ENCODE data around the gene BNIPL. TPM values are rescaled to one million over a fixed set of nuclear protein-coding genes. Genes with fewer than 3 reads are reported as not detected.

Gene BNIPL
- total RNA-seq, 4 donors from 2014 or later = 196 to 492 (median 251) TPM

GRCh38 chr1:151058692-151059091, 22.3 kb downstream of the BNIPL start:
- H3K27ac ChIP-seq = peak overlapping the region; percentile 95
- 0% methylated on average over 10 of the region's 10 CpGs for WGBS
- H3K4me3 ChIP-seq = peak overlapping the region; percentile 85
- peaks cover 24% of the 10 kb centered on the region for H3K36me3 ChIP-seq
- H3K4me1 ChIP-seq = peaks cover 45% of the 10 kb centered on the region
- DNase-seq (ENCODE audit: low spot score in 2 of 2) = peak; percentile 83 to 85
- TF ChIP-seq EP300 (IDR thresholded peaks at IDR 0.05) = no peak
- TF ChIP-seq POLR2AphosphoS5 (IDR thresholded peaks at IDR 0.05) = peak in 2 of 3 donors; percentile 58 to 66
- no peaks in the 10 kb centered on the region for H3K27me3 ChIP-seq
- H3K9me3 ChIP-seq = no peaks in the 10 kb centered on the region

GRCh38 chr1:151059109-151060006, 23.0 kb downstream of the BNIPL start, which contains the start of gene CDC42SE1:
Gene CDC42SE1, minus strand, starts transcription at chr1:151059622. Its CDS starts 3,892 bp downstream, at chr1:151055730.
- WGBS = under 1% methylated on average over 53 of the region's 58 CpGs
- Histone ChIP-seq H3K27ac (peak within 1 kb of the TSS; percentile 95), H3K4me1 (peaks cover 45% of the 10 kb centered on the region), H3K36me3 (peaks cover 17% of the 10 kb centered on the region), H3K9me3 (no peaks in the 10 kb centered on the region), H3K4me3 (peak within 1 kb of the TSS; percentile 85), H3K27me3 (no peaks in the 10 kb centered on the region)
- peak; percentile 90 to 91 for DNase-seq (ENCODE audit: low spot score in 2 of 2)
- TF ChIP-seq CTCF (IDR thresholded peaks at IDR 0.05) (peak; percentile 67 to 97), POLR2AphosphoS5 (IDR thresholded peaks at IDR 0.05) (peak in 2 of 3 donors; percentile 86 to 88), POLR2A (IDR thresholded peaks at IDR 0.05) (peak in 1 of 2 donors; percentile 85), EP300 (IDR thresholded peaks at IDR 0.05) (no peak)

- H3K9me3 ChIP-seq = no peaks in the 10 kb centered on the region
- peaks cover 45% of the 10 kb centered on the region for H3K4me1 ChIP-seq
- WGBS = 4% methylated on average over 15 of the region's 15 CpGs
- no peaks in the 10 kb centered on the region for H3K27me3 ChIP-seq
- DNase-seq (ENCODE audit: low spot score in 2 of 2) = no peak
- H3K27ac ChIP-seq = peak within 1 kb of the TSS; percentile 95
- no peak for TF ChIP-seq EP300 (IDR thresholded peaks at IDR 0.05)
- no peak for TF ChIP-seq POLR2AphosphoS5 (IDR thresholded peaks at IDR 0.05)
- no peak for TF ChIP-seq CTCF (IDR thresholded peaks at IDR 0.05)
- no peak for TF ChIP-seq POLR2A (IDR thresholded peaks at IDR 0.05)
- peaks cover 10% of the 10 kb centered on the region for H3K36me3 ChIP-seq
- peak within 1 kb of the TSS; percentile 85 for H3K4me3 ChIP-seq
Measured at GRCh38 chr1:151060007-151060656, 23.7 kb downstream of the BNIPL start, which contains the start of gene MLLT11. Gene MLLT11, plus strand, starts transcription at chr1:151060397. Its CDS starts 6,828 bp downstream, at chr1:151067225.

- WGBS = 59% methylated on average over 4 of the region's 4 CpGs
- Histone ChIP-seq H3K9me3 (no peaks in the 10 kb centered on the region), H3K4me3 (peak overlapping the region; percentile 85), H3K27ac (no peak overlapping the region), H3K4me1 (peaks cover 39% of the 10 kb centered on the region), H3K36me3 (peaks cover 2% of the 10 kb centered on the region), H3K27me3 (no peaks in the 10 kb centered on the region)
- no peak for DNase-seq (ENCODE audit: low spot score in 2 of 2)
- TF ChIP-seq EP300 (IDR thresholded peaks at IDR 0.05) = no peak
- TF ChIP-seq POLR2AphosphoS5 (IDR thresholded peaks at IDR 0.05) = no peak
- no peak for TF ChIP-seq CTCF (IDR thresholded peaks at IDR 0.05)
- no peak for TF ChIP-seq POLR2A (IDR thresholded peaks at IDR 0.05)
Measured at GRCh38 chr1:151060657-151061421, 24.5 kb downstream of the BNIPL start.

- no peak for DNase-seq (ENCODE audit: low spot score in 2 of 2)
Measured at GRCh38 chr1:151061704-151062103, 25.3 kb downstream of the BNIPL start.

More at GRCh38 chr1:151061704-151062103, 25.3 kb downstream of the BNIPL start:
- Histone ChIP-seq H3K4me1 (peaks cover 30% of the 10 kb centered on the region), H3K4me3 (no peak overlapping the region), H3K27me3 (no peaks in the 10 kb centered on the region), H3K9me3 (no peaks in the 10 kb centered on the region), H3K36me3 (no peaks in the 10 kb centered on the region), H3K27ac (no peak overlapping the region)
- 78% methylated on average over 2 of the region's 2 CpGs for WGBS
- TF ChIP-seq CTCF (IDR thresholded peaks at IDR 0.05) (no peak), POLR2A (IDR thresholded peaks at IDR 0.05) (no peak), EP300 (IDR thresholded peaks at IDR 0.05) (no peak), POLR2AphosphoS5 (IDR thresholded peaks at IDR 0.05) (no peak)
